Activated gamma-delta T cell treated with Interleukin-2 at 50 U/mL for 16 hours (primary cell): Measurements from ENCODE around the gene BARD1.
"Not testable (repeated sequence)": the region's sequence is repeated elsewhere in the genome, so short reads cannot be mapped to it uniquely, and the experiment has no call there.

Source experiments
- DNase-seq: peaks from one replicate; pipeline ENCODE4 v3.0.0-alpha.2; 2020

The BARD1 gene

GRCh38 chr2:214753455-214753854, 56.0 kb downstream of the BARD1 start:
- no peak for DNase-seq

- DNase-seq: no peak
Measured at GRCh38 chr2:214750529-214750928, 59.0 kb downstream of the BARD1 start.

GRCh38 chr2:214747992-214748391, 61.5 kb downstream of the BARD1 start:
- DNase-seq: no peak

- no peak for DNase-seq
Measured at GRCh38 chr2:214742119-214742518, 67.4 kb downstream of the BARD1 start.

GRCh38 chr2:214740867-214741395, 68.6 kb downstream of the BARD1 start:
- DNase-seq: no peak

GRCh38 chr2:214737188-214737587, 72.3 kb downstream of the BARD1 start:
- DNase-seq: no peak

- DNase-seq: no peak
Measured at GRCh38 chr2:214730800-214731407, 78.6 kb downstream of the BARD1 start.

GRCh38 chr2:214730248-214730647, 79.2 kb downstream of the BARD1 start:
- DNase-seq: no peak

- DNase-seq: no peak
Measured at GRCh38 chr2:214724741-214725140, 84.7 kb downstream of the BARD1 start.

- DNase-seq: not testable (repeated sequence)
Measured at GRCh38 chr2:214717837-214718236, 91.6 kb downstream of the BARD1 start.

GRCh38 chr2:214716811-214717560, 92.5 kb downstream of the BARD1 start:
- DNase-seq: no peak

GRCh38 chr2:214715025-214715424, 94.5 kb downstream of the BARD1 start:
- no peak for DNase-seq

- DNase-seq: no peak
Measured at GRCh38 chr2:214713080-214713830, 96.2 kb downstream of the BARD1 start.

- no peak for DNase-seq
Measured at GRCh38 chr2:214710729-214711128, 98.8 kb downstream of the BARD1 start.

GRCh38 chr2:214706986-214707385, 102.5 kb downstream of the BARD1 start:
- DNase-seq: no peak

GRCh38 chr2:214699236-214699635, 110.2 kb downstream of the BARD1 start:
- no peak for DNase-seq

GRCh38 chr2:214696681-214697080, 112.8 kb downstream of the BARD1 start:
- DNase-seq: no peak

GRCh38 chr2:214695789-214696188, 113.7 kb downstream of the BARD1 start:
- no peak for DNase-seq

GRCh38 chr2:214683557-214683956, 125.9 kb downstream of the BARD1 start:
- not testable (repeated sequence) for DNase-seq

GRCh38 chr2:214679736-214680135, 129.7 kb downstream of the BARD1 start:
- no peak for DNase-seq

GRCh38 chr2:214676421-214677089, 132.9 kb downstream of the BARD1 start:
- DNase-seq: no peak
